ENCODE measurements around the gene SLC35F3.

SLC35F3 gene

GRCh38 chr1:233994112-233994511 is 89.6 kb downstream of the SLC35F3 start:
- Histone ChIP-seq H3K27me3 (peaks cover 3% of the 10 kb centered on the region), H3K36me3 (no peaks in the 10 kb centered on the region), H3K9me3 (no peaks in the 10 kb centered on the region), H3K4me3 (ENCODE audit: low read depth in 1 of 2, low read length in 1 of 2) (no peak overlapping the region), H3K27ac (no peak overlapping the region), H3K4me1 (ENCODE audit: control insufficient read depth in 1 of 2, insufficient read depth in 1 of 2, low read depth in 1 of 2, low read length in 1 of 2) (no peaks in the 10 kb centered on the region)
- TF ChIP-seq CTCF (IDR thresholded peaks at IDR 0.05), result no peak

- no peaks in the 10 kb centered on the region for H3K4me1 ChIP-seq (ENCODE audit: control insufficient read depth in 1 of 2, insufficient read depth in 1 of 2, low read depth in 1 of 2, low read length in 1 of 2)
- no peak overlapping the region for H3K4me3 ChIP-seq (ENCODE audit: low read depth in 1 of 2, low read length in 1 of 2)
- H3K9me3 ChIP-seq, result no peaks in the 10 kb centered on the region
- no peak for TF ChIP-seq CTCF (IDR thresholded peaks at IDR 0.05)
- no peak overlapping the region for H3K27ac ChIP-seq
- H3K27me3 ChIP-seq, result no peaks in the 10 kb centered on the region
- H3K36me3 ChIP-seq, result no peaks in the 10 kb centered on the region
Observed at GRCh38 chr1:233998456-233998855, 94.0 kb downstream of the SLC35F3 start.

- no peak overlapping the region for H3K4me3 ChIP-seq (ENCODE audit: low read depth in 1 of 2, low read length in 1 of 2)
- H3K27me3 ChIP-seq, result no peaks in the 10 kb centered on the region
- no peak for TF ChIP-seq CTCF (IDR thresholded peaks at IDR 0.05)
- H3K4me1 ChIP-seq (ENCODE audit: control insufficient read depth in 1 of 2, insufficient read depth in 1 of 2, low read depth in 1 of 2, low read length in 1 of 2), result no peaks in the 10 kb centered on the region
- no peak overlapping the region for H3K27ac ChIP-seq
- H3K9me3 ChIP-seq, result no peaks in the 10 kb centered on the region
- no peaks in the 10 kb centered on the region for H3K36me3 ChIP-seq
Observed at GRCh38 chr1:233998891-233999290, 94.4 kb downstream of the SLC35F3 start.

GRCh38 chr1:234000557-234001041 is 96.1 kb downstream of the SLC35F3 start:
- Histone ChIP-seq H3K9me3 (no peaks in the 10 kb centered on the region), H3K4me1 (ENCODE audit: control insufficient read depth in 1 of 2, insufficient read depth in 1 of 2, low read depth in 1 of 2, low read length in 1 of 2) (no peaks in the 10 kb centered on the region), H3K27me3 (peaks cover 8% of the 10 kb centered on the region), H3K36me3 (no peaks in the 10 kb centered on the region), H3K27ac (no peak overlapping the region), H3K4me3 (ENCODE audit: low read depth in 1 of 2, low read length in 1 of 2) (no peak overlapping the region)
- TF ChIP-seq CTCF (IDR thresholded peaks at IDR 0.05), result no peak

- H3K4me1 ChIP-seq (ENCODE audit: control insufficient read depth in 1 of 2, insufficient read depth in 1 of 2, low read depth in 1 of 2, low read length in 1 of 2), result no peaks in the 10 kb centered on the region
- H3K36me3 ChIP-seq, result no peaks in the 10 kb centered on the region
- peaks cover 9% of the 10 kb centered on the region for H3K27me3 ChIP-seq
- no peak overlapping the region for H3K4me3 ChIP-seq (ENCODE audit: low read depth in 1 of 2, low read length in 1 of 2)
- H3K9me3 ChIP-seq, result no peaks in the 10 kb centered on the region
- TF ChIP-seq CTCF (IDR thresholded peaks at IDR 0.05), result no peak
- H3K27ac ChIP-seq, result no peak overlapping the region
Observed at GRCh38 chr1:234001817-234002216, 97.3 kb downstream of the SLC35F3 start.

- TF ChIP-seq CTCF (IDR thresholded peaks at IDR 0.05), result no peak
- Histone ChIP-seq H3K9me3 (no peaks in the 10 kb centered on the region), H3K4me3 (ENCODE audit: low read depth in 1 of 2, low read length in 1 of 2) (no peak overlapping the region)
Observed at GRCh38 chr1:234004591-234004990, 100.1 kb downstream of the SLC35F3 start.

More at GRCh38 chr1:234004591-234004990, 100.1 kb downstream of the SLC35F3 start:
- Histone ChIP-seq H3K4me1 (ENCODE audit: control insufficient read depth in 1 of 2, insufficient read depth in 1 of 2, low read depth in 1 of 2, low read length in 1 of 2) (no peaks in the 10 kb centered on the region), H3K27ac (no peak overlapping the region), H3K36me3 (no peaks in the 10 kb centered on the region), H3K27me3 (peaks cover 13% of the 10 kb centered on the region)
